HG03469 (cell line): ENCODE results near the gene NR5A2.
"Not testable (repeated sequence)": the region's sequence is repeated elsewhere in the genome, so short reads cannot be mapped to it uniquely, and the experiment has no call there.

Experiments used
- ATAC-seq: cut with Tn5 transposase; IDR thresholded peaks from one replicate; pipeline ENCODE4 v1.9.1; 2021; ENCODE audit warnings: mild to moderate bottlenecking, moderate library complexity, moderate number of reproducible peaks; ENCODE audit not compliant: unreplicated experiment

The NR5A2 gene

GRCh38 chr1:200157715-200158114 lies 130.2 kb downstream of the NR5A2 start:
- no peak for ATAC-seq

DNA sequence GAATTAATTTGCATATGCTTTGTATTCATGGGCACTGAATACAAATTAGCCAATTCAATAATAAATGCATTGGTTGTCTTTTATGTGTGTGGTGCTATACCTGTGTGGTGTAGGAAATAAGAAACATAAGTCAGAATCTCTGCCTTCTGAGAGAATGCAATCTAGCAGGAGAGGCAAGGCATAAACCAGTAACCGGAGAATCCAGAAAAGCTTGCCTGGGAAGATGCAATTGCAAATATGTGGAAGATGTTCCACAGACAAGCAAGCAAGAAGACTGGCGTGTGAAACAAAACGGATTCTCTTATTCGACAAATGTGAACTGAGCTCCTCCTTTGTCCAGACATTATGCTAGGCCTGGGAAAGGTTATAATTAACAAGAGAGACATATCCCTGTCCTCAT lies 134.3 kb downstream of the NR5A2 start:
- ATAC-seq, result no peak

DNA sequence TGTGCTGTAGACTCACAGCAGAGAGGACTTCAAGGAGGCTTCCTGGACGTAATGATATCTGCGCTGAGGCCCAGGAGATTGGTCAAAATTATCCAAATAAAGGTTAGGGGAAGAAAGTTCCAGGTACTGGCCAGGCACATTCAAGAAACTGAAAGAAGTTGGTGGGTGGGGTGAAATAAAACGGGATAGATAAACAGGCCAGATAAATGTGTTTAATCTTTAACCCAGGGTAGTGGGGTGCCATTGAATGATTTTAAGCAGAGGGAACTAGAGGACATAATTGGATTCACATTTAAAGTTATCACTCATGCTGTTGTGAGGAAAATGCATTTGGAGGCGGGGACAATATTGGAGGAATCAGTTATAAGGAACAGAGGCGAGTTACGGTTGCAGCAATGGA lies 134.7 kb downstream of the NR5A2 start:
- ATAC-seq, result no peak

DNA sequence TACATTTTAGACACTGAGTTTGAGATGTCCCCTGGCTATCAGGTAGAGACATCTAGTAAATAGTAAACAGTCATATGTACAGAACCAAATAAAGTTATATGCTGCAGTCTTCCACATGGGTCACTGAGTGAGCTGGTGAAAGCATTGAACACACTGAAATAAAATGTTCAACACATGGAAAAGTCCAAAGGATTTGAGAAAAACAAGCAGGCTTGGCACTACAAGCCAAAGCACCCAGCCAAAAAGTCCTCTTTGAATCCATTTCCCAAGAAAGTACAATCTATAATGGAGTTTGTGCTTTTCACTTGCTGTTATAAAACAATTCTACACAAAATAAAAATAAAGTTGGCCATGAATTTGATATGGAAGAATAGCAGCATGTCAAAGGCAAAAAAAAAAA lies 135.4 kb downstream of the NR5A2 start:
- ATAC-seq, result no peak

DNA sequence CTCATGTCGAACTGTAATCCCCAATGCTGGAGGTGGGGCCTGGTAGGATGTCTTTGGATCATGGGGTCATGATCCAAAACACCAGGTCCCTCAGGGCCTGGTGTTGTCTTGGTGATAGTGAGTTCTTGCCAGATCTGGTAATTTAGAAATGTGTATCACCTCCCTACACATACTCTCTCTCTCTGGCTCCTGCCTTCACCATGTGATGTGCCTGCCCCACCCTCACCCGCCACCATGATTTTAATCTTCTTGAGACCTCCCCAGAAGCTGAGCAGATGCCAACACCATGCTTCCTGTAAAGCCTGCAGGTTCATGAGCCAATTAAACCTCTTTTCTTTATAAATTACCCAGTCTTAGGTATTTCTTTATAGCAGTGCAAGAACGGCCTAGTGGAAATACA lies 136.4 kb downstream of the NR5A2 start:
- ATAC-seq, result no peak

- no peak for ATAC-seq
These were observed 138.1 kb downstream of the NR5A2 start for GRCh38 chr1:200165493-200166220.

DNA sequence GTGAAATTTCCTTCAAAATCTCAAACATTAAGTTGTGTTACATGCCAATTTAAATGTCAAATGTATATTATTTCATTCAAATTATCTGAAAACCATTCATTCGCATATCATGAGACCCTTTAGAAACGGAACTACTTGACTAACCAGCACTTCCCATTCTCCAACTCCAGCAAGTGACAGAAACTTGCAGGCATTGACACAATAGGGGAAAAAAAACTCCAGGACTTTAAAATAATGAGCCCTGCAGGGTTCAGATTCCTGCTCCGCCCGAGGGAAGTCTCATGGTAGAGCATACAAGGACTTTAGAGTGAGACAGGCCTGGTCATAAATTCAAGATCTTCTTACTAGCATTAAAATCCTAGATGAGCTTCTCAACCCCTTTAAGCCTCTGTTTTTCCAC lies 138.9 kb downstream of the NR5A2 start:
- no peak for ATAC-seq

GRCh38 chr1:200168926-200169325 lies 141.4 kb downstream of the NR5A2 start:
- ATAC-seq, result no peak

DNA sequence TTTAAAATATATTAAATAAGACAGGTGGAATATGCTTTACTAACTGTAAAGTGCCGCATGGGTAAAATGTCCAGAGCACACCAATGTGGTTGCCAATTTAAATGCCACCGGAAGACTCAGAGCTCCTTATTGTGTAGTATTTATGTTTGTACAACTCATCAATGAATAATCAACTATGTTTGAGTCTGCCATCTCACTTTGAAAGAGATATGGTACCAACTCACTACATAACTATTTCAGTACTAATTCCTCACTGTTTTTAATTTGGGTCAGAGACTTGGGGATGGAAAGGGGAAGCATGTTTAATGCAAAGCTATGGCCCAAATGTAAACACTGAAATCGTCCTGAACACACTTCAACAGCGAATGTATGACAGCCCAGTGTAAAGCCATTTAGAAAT lies 144.8 kb downstream of the NR5A2 start:
- no peak for ATAC-seq

- ATAC-seq, result no peak
These were observed 145.6 kb downstream of the NR5A2 start for GRCh38 chr1:200173097-200173618.

GRCh38 chr1:200174525-200175295 lies 147.2 kb downstream of the NR5A2 start:
- ATAC-seq, result no peak

DNA sequence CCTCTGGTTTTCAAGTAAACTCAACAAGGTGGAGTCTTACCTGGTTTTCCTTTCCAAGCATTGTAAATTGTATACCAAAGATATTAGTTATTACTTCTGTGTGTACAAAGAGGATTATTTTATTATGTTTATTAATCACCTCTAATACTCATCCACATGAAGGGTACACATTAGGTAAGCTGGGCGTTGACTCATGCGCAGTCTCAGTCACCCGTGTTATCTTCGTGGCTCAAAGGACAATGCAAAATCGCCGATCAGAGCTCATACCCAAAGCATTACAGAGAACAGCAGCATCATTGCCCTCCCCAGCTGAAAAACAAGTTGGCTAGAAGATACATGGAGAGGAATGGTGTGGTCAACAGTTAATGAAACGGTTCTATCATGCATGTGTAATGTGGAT lies 148.7 kb downstream of the NR5A2 start:
- ATAC-seq, result no peak

DNA sequence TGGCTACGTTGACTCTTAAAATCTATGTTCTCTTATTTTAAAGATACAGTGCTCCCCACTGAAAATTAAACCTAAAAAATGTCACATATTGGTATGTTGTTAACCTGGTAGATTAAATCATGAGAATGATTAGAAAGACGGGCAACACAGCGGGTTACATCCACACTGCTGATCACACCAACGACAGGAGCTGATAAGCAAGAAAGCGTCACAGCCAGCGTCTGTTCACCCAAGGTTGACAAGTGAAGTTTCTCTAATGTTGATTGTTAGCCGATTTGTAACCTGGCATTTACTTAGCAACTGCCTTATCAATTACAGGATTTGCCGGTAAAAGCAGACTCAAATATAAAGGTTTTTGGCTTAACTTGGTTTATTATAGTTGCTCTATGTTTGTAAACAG lies 149.3 kb downstream of the NR5A2 start:
- no peak for ATAC-seq

GRCh38 chr1:200178340-200178739 lies 150.8 kb downstream of the NR5A2 start:
- no peak for ATAC-seq

GRCh38 chr1:200179126-200179780 lies 151.7 kb downstream of the NR5A2 start:
- no peak for ATAC-seq

- no peak for ATAC-seq
These were observed 152.3 kb downstream of the NR5A2 start for GRCh38 chr1:200179781-200180160.

DNA sequence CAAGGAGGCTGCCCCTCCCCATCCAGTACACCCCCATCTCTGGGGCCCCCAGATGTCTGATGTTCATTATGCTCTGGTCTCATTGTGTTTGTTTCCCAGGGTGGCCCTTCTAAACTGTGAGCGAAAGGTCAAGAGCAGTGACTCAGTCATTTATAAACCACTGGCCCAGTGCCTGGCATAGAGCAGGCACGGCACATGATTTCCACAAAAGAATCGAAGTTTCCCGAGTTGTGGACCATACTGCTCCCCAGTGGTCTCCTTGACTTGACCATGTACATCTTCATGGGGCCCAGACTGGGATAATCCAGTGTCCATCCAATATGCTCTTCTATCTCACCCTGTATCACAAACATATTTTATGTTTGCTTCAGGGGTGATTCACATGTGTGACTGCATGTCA lies 153.3 kb downstream of the NR5A2 start:
- ATAC-seq, result no peak

GRCh38 chr1:200181861-200182260 lies 154.4 kb downstream of the NR5A2 start:
- ATAC-seq, result no peak

DNA sequence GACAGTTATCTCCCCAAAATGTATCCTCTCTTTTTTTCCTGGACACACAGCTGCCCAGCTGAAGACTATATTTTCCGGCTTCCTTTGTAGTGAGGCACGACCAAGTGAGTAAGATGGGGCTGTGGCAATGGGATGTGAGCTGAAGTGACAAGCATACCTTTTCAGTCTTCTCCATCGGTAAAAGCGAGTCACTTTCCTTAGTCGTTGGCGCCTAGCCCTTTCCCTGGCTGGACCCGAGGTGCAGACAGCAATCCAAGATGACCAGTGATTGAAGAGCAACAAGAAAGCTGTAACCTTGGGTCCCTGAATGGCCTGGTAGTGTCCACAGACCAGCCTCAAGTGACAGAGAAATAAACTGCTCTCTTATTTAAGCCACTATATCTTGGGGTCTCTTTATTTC lies 155.2 kb downstream of the NR5A2 start:
- ATAC-seq, result no peak

- ATAC-seq, result no peak
These were observed 156.1 kb downstream of the NR5A2 start for GRCh38 chr1:200183637-200184036.

- ATAC-seq, result no peak
These were observed 156.7 kb downstream of the NR5A2 start for GRCh38 chr1:200184196-200184595.

DNA sequence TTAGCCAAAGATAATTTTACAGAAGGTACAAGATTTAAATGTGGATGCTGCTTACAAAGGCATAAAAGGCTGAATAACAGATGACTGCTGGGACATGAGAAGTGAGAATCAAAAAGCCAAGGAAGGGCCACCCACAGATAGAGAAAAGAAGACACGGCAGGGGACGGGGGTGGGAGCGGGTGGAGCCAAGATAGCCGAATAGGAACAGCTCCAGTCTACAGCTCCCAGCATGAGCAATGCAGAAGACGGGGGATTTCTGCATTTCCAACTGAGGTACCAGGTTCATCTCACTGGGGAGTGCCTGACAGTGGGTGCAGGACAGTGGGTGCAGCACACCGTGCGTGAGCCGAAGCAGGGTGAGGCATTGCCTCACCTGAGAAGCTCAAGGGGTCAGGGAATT lies 157.7 kb downstream of the NR5A2 start:
- ATAC-seq, result not testable (repeated sequence)
